ENCODE results near the gene MYLK.

MYLK gene

GRCh38 chr3:123597561-123597960 is 286.6 kb downstream of the MYLK start:
- no peaks in the 10 kb centered on the region for H3K36me3 ChIP-seq (ENCODE audit: insufficient read depth)
- no peaks in the 10 kb centered on the region for H3K27me3 ChIP-seq (ENCODE audit: insufficient read depth, low read depth)

GRCh38 chr3:123595396-123596180 is 288.5 kb downstream of the MYLK start:
- no peaks in the 10 kb centered on the region for H3K36me3 ChIP-seq (ENCODE audit: insufficient read depth)
- no peak for TF ChIP-seq CTCF (conservative IDR thresholded peaks at IDR 0.05; ENCODE audit: low read depth, low read length)
- no peak overlapping the region for H3K9ac ChIP-seq
- H3K27ac ChIP-seq = no peak overlapping the region
- no peak overlapping the region for H3K4me2 ChIP-seq
- H2AFZ ChIP-seq (ENCODE audit: low read depth) = no peak overlapping the region
- no peak overlapping the region for H3K4me3 ChIP-seq (IDR thresholded peaks at IDR 0.05; ENCODE audit: insufficient read depth, low read depth, low read length)
- no peaks in the 10 kb centered on the region for H4K20me1 ChIP-seq (ENCODE audit: insufficient read depth)
- H3K4me1 ChIP-seq (ENCODE audit: low read depth, poor library complexity, severe bottlenecking) = no peaks in the 10 kb centered on the region
- no peaks in the 10 kb centered on the region for H3K27me3 ChIP-seq (ENCODE audit: insufficient read depth, low read depth)
- H3K79me2 ChIP-seq (ENCODE audit: insufficient read depth, low read depth) = no peaks in the 10 kb centered on the region

More at GRCh38 chr3:123597561-123597960, 286.6 kb downstream of the MYLK start:
- TF ChIP-seq CTCF (conservative IDR thresholded peaks at IDR 0.05; ENCODE audit: low read depth, low read length) = no peak
- no peak overlapping the region for H3K9ac ChIP-seq
- no peak overlapping the region for H3K27ac ChIP-seq
- no peaks in the 10 kb centered on the region for H4K20me1 ChIP-seq (ENCODE audit: insufficient read depth)
- H3K4me2 ChIP-seq = no peak overlapping the region
- H3K79me2 ChIP-seq (ENCODE audit: insufficient read depth, low read depth) = no peaks in the 10 kb centered on the region
- H3K4me3 ChIP-seq (IDR thresholded peaks at IDR 0.05; ENCODE audit: insufficient read depth, low read depth, low read length) = no peak overlapping the region
- no peaks in the 10 kb centered on the region for H3K4me1 ChIP-seq (ENCODE audit: low read depth, poor library complexity, severe bottlenecking)
- no peak overlapping the region for H2AFZ ChIP-seq (ENCODE audit: low read depth)

GRCh38 chr3:123593381-123593780 is 290.8 kb downstream of the MYLK start:
- no peak for TF ChIP-seq CTCF (conservative IDR thresholded peaks at IDR 0.05; ENCODE audit: low read depth, low read length)
- H4K20me1 ChIP-seq (ENCODE audit: insufficient read depth) = no peaks in the 10 kb centered on the region
- no peaks in the 10 kb centered on the region for H3K36me3 ChIP-seq (ENCODE audit: insufficient read depth)
- no peak overlapping the region for H2AFZ ChIP-seq (ENCODE audit: low read depth)
- no peak overlapping the region for H3K9ac ChIP-seq
- no peaks in the 10 kb centered on the region for H3K79me2 ChIP-seq (ENCODE audit: insufficient read depth, low read depth)
- H3K4me2 ChIP-seq = no peak overlapping the region
- H3K4me1 ChIP-seq (ENCODE audit: low read depth, poor library complexity, severe bottlenecking) = no peaks in the 10 kb centered on the region
- no peak overlapping the region for H3K27ac ChIP-seq
- H3K27me3 ChIP-seq (ENCODE audit: insufficient read depth, low read depth) = no peaks in the 10 kb centered on the region
- no peak overlapping the region for H3K4me3 ChIP-seq (IDR thresholded peaks at IDR 0.05; ENCODE audit: insufficient read depth, low read depth, low read length)

GRCh38 chr3:123590685-123591450 is 293.3 kb downstream of the MYLK start:
- Histone ChIP-seq H3K79me2 (ENCODE audit: insufficient read depth, low read depth) (no peaks in the 10 kb centered on the region; the same call in 1 of the 2 replicates), H3K9ac (no peak overlapping the region), H3K27me3 (ENCODE audit: insufficient read depth, low read depth) (no peaks in the 10 kb centered on the region), H3K4me3 (IDR thresholded peaks at IDR 0.05; ENCODE audit: insufficient read depth, low read depth, low read length) (no peak overlapping the region), H3K4me1 (ENCODE audit: low read depth, poor library complexity, severe bottlenecking) (peaks cover 5% of the 10 kb centered on the region), H3K27ac (no peak overlapping the region), H2AFZ (ENCODE audit: low read depth) (no peak overlapping the region), H3K36me3 (ENCODE audit: insufficient read depth) (no peaks in the 10 kb centered on the region), H4K20me1 (ENCODE audit: insufficient read depth) (no peaks in the 10 kb centered on the region), H3K4me2 (no peak overlapping the region)
- no peak for TF ChIP-seq CTCF (conservative IDR thresholded peaks at IDR 0.05; ENCODE audit: low read depth, low read length)
